HG03520 (cell line): ENCODE results near the gene CDR2L.
"Not testable (repeated sequence)": the region's sequence is repeated elsewhere in the genome, so short reads cannot be mapped to it uniquely, and the experiment has no call there.

Source experiments
- ATAC-seq: cut with Tn5 transposase; IDR thresholded peaks from one replicate; pipeline ENCODE4 v1.9.1; 2021; ENCODE audit warnings: mild to moderate bottlenecking, moderate library complexity; ENCODE audit not compliant: unreplicated experiment

Gene CDR2L

GRCh38 chr17:74979408-74980146 lies 7.9 kb upstream of the CDR2L start:
- no peak for ATAC-seq

GRCh38 chr17:74981318-74981978 lies 6.0 kb upstream of the CDR2L start:
- ATAC-seq: no peak

- no peak for ATAC-seq
Observed at GRCh38 chr17:74981979-74982662, 5.3 kb upstream of the CDR2L start.

GRCh38 chr17:74982663-74983313 lies 4.6 kb upstream of the CDR2L start:
- ATAC-seq: not testable (repeated sequence)

GRCh38 chr17:74986206-74986576 lies 1.2 kb upstream of the CDR2L start:
- no peak for ATAC-seq

- ATAC-seq: no peak
Observed at GRCh38 chr17:74987909-74988711, 678 bp downstream of the CDR2L start.

GRCh38 chr17:74990581-74991105 lies 3.2 kb downstream of the CDR2L start:
- no peak for ATAC-seq

GRCh38 chr17:74992223-74992622 lies 4.8 kb downstream of the CDR2L start:
- ATAC-seq: no peak

GRCh38 chr17:74994440-74994839 lies 7.0 kb downstream of the CDR2L start:
- ATAC-seq: no peak

- no peak for ATAC-seq
Observed at GRCh38 chr17:74995847-74996246, 8.4 kb downstream of the CDR2L start.

- ATAC-seq: no peak
Observed at GRCh38 chr17:74998783-74999182, 11.4 kb downstream of the CDR2L start.

GRCh38 chr17:74999523-74999922 lies 12.1 kb downstream of the CDR2L start:
- no peak for ATAC-seq

GRCh38 chr17:75001915-75002843 lies 14.7 kb downstream of the CDR2L start:
- no peak for ATAC-seq

- no peak for ATAC-seq
Observed at GRCh38 chr17:75003070-75003956, 15.9 kb downstream of the CDR2L start.

GRCh38 chr17:75003957-75004355 lies 16.5 kb downstream of the CDR2L start:
- no peak for ATAC-seq

- ATAC-seq: no peak
Observed at GRCh38 chr17:75004371-75004770, 16.9 kb downstream of the CDR2L start.

GRCh38 chr17:75005291-75005690 lies 17.9 kb downstream of the CDR2L start:
- ATAC-seq: no peak

GRCh38 chr17:75006084-75006483 lies 18.7 kb downstream of the CDR2L start:
- not testable (repeated sequence) for ATAC-seq
